22Rv1 (cell line): ENCODE data around the gene ARHGAP18.

Experiments used
- ZFX ChIP-seq: fragments of 450-650 bp; IDR thresholded peaks from 2 replicates; pipeline ENCODE4 v1.6.1; 2017; ENCODE audit warnings: antibody characterized with exemption, borderline replicate concordance
- TF ChIP-seq, protein P1 (sequence below): fragments of 450-650 bp; IDR thresholded peaks from 2 replicates; pipeline ENCODE4 v1.5.1; 2017; ENCODE audit warnings: mild to moderate bottlenecking

DNA sequence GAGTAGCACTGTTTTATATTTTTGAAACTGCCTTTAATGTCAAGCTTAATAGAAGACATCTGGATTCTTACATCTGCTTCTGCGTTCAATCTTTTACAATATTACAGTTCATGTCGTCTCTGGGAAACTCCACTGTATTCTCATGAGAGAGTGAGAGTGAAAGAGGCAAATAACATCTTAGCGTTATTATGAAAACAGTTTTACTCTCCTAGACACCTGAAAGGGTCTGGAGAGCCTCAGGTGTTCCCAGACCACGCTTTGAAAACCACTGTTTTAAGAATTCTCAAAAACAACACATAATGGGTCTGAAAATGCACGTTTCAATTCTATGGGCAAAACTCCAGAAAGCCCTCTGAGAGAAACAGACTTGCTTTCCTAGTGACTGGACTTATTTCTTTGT lies 63.3 kb downstream of the ARHGAP18 start:
- TF ChIP-seq, protein P1, sequence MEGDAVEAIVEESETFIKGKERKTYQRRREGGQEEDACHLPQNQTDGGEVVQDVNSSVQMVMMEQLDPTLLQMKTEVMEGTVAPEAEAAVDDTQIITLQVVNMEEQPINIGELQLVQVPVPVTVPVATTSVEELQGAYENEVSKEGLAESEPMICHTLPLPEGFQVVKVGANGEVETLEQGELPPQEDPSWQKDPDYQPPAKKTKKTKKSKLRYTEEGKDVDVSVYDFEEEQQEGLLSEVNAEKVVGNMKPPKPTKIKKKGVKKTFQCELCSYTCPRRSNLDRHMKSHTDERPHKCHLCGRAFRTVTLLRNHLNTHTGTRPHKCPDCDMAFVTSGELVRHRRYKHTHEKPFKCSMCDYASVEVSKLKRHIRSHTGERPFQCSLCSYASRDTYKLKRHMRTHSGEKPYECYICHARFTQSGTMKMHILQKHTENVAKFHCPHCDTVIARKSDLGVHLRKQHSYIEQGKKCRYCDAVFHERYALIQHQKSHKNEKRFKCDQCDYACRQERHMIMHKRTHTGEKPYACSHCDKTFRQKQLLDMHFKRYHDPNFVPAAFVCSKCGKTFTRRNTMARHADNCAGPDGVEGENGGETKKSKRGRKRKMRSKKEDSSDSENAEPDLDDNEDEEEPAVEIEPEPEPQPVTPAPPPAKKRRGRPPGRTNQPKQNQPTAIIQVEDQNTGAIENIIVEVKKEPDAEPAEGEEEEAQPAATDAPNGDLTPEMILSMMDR: no peak
- no peak for TF ChIP-seq ZFX
